ENCODE results near the gene UROC1.

UROC1 gene

GRCh38 chr3:126460381-126460780 lies 57.2 kb downstream of the UROC1 start:
- no peak for DNase-seq (ENCODE audit: low spot score)

GRCh38 chr3:126459763-126460127 lies 57.8 kb downstream of the UROC1 start:
- no peak for DNase-seq (ENCODE audit: low spot score)

DNA sequence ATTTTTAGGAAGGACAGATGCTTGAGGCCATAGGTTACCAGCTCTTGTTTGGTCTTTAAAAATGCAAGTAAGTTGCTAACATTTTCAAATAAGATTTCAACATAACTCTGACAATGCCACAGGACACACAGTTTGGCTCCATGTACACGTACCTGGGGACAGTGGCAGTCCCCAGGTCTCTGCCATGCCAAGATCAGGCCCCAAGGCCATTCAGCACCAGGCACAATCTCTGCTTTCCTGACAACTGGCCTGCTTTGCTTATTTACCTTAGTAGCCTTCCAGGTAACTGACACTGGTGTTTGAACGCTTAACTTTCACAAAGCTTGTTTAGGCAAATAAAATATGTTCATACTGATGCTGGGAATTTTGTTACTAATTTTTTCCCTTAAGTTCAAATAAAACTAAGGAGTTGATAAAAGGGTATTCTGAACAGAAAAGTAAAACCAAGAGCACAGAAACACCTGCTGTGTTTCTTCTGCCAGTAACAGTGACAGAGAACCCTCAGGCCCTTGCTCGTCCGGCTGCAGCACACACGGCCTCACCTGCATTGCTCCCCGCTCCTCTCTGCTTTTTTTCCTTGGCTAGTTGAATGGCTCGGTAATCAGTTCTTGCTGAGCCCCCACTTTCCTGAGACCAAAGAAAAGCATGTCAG lies 58.3 kb downstream of the UROC1 start:
- DNase-seq (ENCODE audit: low spot score) = no peak

DNA sequence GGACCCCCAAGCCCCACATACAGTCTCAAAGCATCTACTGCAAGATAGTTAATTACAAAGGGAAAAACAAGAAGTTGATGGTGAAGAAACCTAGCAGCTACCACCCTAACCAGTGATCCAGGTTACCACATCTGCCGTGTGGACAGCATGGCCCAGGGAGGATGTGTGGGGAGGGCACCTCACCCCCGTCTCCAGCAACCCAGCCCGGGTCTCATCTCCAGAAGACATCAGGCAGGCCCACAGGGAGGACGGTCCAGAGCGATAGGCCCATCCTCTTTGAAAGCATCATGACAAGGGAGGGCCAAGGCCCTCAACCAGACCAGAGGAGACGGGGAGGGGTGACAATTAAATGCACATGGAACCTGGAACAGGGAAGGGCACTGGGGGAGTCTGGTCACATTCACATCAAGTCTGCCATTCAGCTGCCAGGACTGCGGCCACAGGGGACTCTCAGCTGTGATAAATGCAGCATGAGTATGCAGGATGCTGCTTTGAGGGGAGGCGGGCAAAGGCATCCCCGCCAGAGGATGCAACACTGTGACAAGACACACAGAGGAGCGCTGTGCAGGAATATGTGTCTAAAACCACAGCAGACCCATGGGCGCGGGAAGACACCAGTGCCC lies 60.7 kb downstream of the UROC1 start:
- DNase-seq (ENCODE audit: low spot score) = no peak

DNA sequence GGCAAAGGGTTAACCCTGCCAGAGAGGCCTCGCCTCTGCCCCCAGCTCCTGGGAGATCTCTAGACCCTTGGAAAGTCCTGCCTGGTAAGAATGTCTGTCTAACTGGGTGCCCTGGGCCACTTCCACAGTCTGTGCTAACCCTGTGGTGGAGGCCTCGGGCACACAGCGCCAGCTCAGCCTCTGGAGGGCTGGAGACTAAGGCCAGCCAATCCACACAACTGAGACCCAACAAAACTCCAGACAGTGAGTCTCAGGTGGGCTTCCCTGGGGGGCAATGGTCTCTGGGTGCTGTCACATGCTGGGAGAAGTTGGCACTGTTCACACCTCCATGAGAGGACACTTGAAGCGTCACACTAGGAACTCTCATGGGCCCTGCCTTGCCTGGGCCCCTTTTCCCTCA lies 61.4 kb downstream of the UROC1 start:
- no peak for DNase-seq (ENCODE audit: low spot score)

DNA sequence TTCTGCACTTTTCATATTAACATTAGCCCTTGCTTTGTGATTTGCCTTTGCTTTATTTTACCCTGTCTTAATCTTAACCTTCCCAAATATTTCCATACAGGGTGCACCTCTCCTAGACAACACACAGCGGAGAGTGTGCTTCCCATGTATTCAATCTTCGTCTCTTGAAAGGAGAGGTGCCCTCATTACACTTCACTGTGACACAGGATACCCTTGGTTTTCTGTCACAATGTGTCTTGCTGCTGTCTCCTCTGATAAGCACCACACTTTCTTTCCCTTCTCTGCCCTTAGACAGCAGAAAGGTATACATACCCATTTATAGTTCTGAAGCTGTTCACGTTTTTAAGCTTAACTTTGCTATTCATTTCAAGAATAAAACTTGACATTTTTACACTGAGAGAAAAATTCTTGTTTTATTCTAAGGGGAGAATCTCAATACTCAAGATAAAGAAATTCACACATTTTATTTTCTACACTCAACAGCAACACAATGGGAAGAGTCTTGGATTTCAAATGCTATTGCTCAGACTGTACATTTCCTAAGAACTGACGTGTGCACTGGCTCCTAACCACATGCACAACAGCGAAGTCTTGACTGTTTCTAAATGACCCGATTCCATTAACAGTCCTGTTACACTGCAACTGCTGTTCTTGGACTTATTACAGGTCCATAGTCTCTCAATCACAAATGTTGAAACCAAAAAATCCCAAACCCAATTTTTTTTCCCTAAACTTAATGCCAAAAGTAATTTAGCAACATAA lies 63.0 kb downstream of the UROC1 start:
- no peak for DNase-seq (ENCODE audit: low spot score)

DNA sequence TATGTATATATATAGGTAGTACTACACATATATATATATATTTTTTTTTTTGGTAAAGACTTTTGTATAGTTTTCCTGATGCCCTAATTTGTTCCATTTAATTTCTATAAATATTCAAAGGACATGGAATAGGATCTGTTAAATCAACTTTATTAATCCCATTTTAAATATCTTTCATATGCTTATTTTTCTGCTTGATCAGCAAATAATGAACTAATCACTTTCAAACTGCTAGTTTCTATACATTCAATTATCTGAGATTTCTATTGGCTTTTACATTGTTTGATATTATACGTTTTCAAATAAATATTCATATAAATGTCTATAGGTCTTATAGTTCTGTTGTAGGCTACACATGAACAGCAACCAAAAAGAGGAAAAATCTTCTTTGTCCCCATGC lies 63.5 kb downstream of the UROC1 start:
- no peak for DNase-seq (ENCODE audit: low spot score)

- DNase-seq (ENCODE audit: low spot score) = no peak
Measured at GRCh38 chr3:126452213-126452612, 65.4 kb downstream of the UROC1 start.

- DNase-seq (ENCODE audit: low spot score) = no peak
Measured at GRCh38 chr3:126451511-126451910, 66.1 kb downstream of the UROC1 start.

DNA sequence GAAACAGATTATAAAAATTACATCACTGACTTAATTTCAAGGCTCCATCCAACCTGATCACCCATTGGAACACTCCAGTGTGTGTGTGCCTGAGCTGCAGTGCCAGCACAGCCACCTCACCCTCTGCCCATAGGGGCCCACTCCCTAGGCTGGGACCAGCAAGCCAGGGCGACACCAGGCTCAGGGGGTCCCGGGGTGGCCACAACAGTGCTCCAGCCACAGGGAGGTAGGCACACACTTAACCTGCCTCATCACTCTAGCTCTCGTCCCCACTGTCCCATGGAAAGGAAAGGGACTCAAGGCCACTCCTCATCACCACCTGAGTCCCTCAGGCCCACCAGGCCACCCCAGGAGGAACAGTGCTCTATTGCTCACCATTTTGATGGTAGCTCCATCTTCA lies 66.8 kb downstream of the UROC1 start:
- DNase-seq (ENCODE audit: low spot score) = no peak

GRCh38 chr3:126450219-126450618 lies 67.4 kb downstream of the UROC1 start:
- DNase-seq (ENCODE audit: low spot score) = no peak

DNA sequence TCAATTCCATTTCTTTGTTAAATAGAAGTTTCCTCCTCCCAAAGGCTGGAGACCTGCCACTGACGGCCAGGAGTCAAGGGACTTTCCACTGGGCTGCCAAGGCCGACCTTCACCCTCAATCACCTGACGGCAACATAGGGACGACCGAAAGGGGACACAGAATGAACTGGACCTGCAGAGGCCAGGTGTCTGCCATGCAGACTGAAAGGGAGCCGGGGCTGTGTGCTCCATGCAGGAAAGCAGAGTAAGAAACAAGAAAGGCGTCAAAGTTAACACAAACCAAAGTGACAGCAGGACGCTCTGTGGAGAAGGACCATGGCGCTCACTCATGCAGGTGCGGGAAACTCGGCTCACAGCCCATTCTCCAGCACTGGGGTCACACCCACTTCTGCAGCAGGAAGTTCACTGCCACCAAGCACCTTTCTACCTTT lies 67.9 kb downstream of the UROC1 start:
- no peak for DNase-seq (ENCODE audit: low spot score)

- DNase-seq (ENCODE audit: low spot score) = no peak
Measured at GRCh38 chr3:126448893-126449180, 68.7 kb downstream of the UROC1 start.

DNA sequence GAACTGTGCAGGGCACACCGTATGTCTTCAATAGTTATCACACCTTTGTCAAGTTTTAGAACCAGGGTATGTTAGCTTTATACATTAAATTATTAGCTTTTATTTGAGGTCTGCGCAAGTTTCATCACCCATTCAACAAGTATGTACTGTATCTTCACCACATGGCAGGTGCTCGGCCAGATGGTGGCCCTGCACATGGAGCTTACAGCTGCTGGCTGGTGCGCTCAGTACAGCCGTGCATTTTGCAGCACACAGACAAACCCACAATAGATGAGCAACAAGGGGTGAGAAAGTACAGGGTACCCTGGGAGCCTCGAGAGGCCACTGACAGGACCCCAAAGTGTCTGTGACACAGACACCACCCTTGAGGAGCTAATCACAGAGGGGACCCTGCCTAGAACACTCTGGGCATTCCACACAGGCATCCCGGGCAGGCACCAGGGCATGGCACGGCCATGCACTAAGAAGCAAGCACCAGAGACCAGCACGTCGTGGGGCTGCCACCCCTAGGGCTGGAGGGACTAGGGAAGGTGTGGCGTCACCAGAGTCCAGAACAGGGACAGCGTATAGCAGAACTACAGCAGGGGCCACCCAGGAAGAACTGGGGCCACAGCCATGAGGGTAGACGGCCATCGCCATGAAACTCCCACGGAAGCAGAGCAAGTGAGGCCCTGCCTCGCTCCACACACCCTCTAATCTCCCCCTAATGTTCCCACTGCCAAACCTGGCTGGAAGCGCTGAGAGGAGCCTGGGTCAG lies 69.3 kb downstream of the UROC1 start:
- DNase-seq (ENCODE audit: low spot score) = no peak

- DNase-seq (ENCODE audit: low spot score) = no peak
Measured at GRCh38 chr3:126447456-126448106, 70.0 kb downstream of the UROC1 start.

- DNase-seq (ENCODE audit: low spot score) = no peak
Measured at GRCh38 chr3:126446791-126447190, 70.8 kb downstream of the UROC1 start.

DNA sequence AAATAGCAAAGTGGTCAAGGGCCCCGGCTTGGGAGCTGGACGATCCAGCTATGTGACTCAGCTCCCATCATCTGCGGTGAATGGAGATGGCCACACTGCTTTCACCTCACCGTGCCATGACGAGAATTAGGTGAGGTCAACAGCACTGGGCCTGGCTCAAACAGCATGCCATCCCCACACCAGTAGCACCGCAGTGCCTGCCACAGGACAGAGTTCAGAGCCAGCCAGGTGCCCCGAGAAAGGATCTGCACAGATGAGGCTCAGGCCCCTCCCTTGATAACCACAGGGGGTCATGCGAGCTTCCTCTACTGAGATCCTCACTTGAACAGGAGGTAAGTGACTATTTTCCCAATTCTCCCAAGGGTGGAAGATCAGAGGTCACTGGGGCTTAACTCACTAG lies 71.3 kb downstream of the UROC1 start:
- no peak for DNase-seq (ENCODE audit: low spot score)

GRCh38 chr3:126445506-126445905 lies 72.1 kb downstream of the UROC1 start:
- no peak for DNase-seq (ENCODE audit: low spot score)

DNA sequence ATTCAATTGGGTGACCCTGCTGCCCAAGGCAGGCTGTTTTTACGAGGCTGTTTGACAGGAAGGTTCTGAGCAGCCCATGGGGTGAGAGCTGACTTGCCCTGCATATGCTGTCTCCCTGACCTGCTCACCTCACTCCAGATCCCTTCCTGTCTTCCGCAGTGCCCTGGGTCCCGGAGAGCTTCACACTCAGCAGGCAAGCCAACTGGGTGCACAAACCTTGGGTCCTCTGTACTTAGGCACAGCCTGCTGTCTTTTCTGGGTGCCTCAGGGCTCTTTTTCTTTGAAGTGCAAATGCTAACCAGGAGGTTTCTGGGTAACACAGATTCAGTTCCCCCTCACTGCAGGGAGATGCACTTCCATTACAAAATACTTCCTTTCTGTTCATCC lies 74.7 kb downstream of the UROC1 start:
- no peak for DNase-seq (ENCODE audit: low spot score)

- no peak for DNase-seq (ENCODE audit: low spot score)
Measured at GRCh38 chr3:126442094-126442855, 75.3 kb downstream of the UROC1 start.

- no peak for DNase-seq (ENCODE audit: low spot score)
Measured at GRCh38 chr3:126441256-126441880, 76.2 kb downstream of the UROC1 start.

Measured in RKO (cell line).